SK-N-SH treated with all-trans-retinoic acid at 6 μM for 48 hours (cell line): Measurements from ENCODE around the gene TLR3.

Source experiments
- ATAC-seq: fragments of 200-7000 bp; cut with Tn5 transposase; 3 replicates; pipeline ENCODE4 v1.9.1; 2020; ENCODE audit warnings: mild to moderate bottlenecking, moderate library complexity
- ARNTL ChIP-seq: fragments of 450-650 bp; formaldehyde crosslinking; IDR thresholded peaks from 2 replicates; pipeline ENCODE4 v1.5.0; 2020; ENCODE audit warnings: low read depth, mild to moderate bottlenecking, moderate library complexity, borderline replicate concordance
- BACH2 ChIP-seq: fragments of 250-450 bp; sonication (Bioruptor Pico); IDR thresholded peaks from 2 replicates; pipeline ENCODE4 v1.9.0; 2021; ENCODE audit warnings: mild to moderate bottlenecking, borderline replicate concordance
- CREB5 ChIP-seq: fragments of 250-450 bp; sonication (Bioruptor Pico); IDR thresholded peaks from 2 replicates; pipeline ENCODE4 v1.5.1; 2020; ENCODE audit warnings: low read depth, mild to moderate bottlenecking, moderate library complexity
- CSDC2 ChIP-seq: fragments of 250-450 bp; sonication (Bioruptor Pico); IDR thresholded peaks from 2 replicates; pipeline ENCODE4 v1.5.0; 2020; ENCODE audit warnings: mild to moderate bottlenecking, moderate library complexity
- CSRNP3 ChIP-seq: fragments of 250-450 bp; sonication (Bioruptor Pico); IDR thresholded peaks from 2 replicates; pipeline ENCODE4 v1.5.1; 2021; ENCODE audit warnings: mild to moderate bottlenecking, moderate library complexity
- ESRRG ChIP-seq: fragments of 250-450 bp; sonication (Bioruptor Pico); IDR thresholded peaks from 2 replicates; pipeline ENCODE4 v1.6.1; 2021; ENCODE audit warnings: mild to moderate bottlenecking
- GLIS3 ChIP-seq: fragments of 250-450 bp; sonication (Bioruptor Pico); IDR thresholded peaks from 2 replicates; pipeline ENCODE4 v1.5.0; 2020; ENCODE audit warnings: mild to moderate bottlenecking, moderate library complexity
- ISL1 ChIP-seq: fragments of 250-450 bp; sonication (Bioruptor Pico); IDR thresholded peaks from 2 replicates; pipeline ENCODE4 v2.1.2; 2022; ENCODE audit warnings: mild to moderate bottlenecking, moderate library complexity
- OSR1 ChIP-seq: fragments of 250-450 bp; sonication (Bioruptor Pico); IDR thresholded peaks from 2 replicates; pipeline ENCODE4 v1.8.0; 2022; ENCODE audit warnings: moderate library complexity, mild to moderate bottlenecking, inconsistent platforms
- POU6F1 ChIP-seq: fragments of 250-450 bp; sonication (Bioruptor Pico); IDR thresholded peaks from 2 replicates; pipeline ENCODE4 v1.8.0; 2021; ENCODE audit warnings: low read depth, mild to moderate bottlenecking, moderate library complexity, borderline replicate concordance
- PPARA ChIP-seq: fragments of 250-450 bp; sonication (Bioruptor Pico); IDR thresholded peaks from 2 replicates; pipeline ENCODE4 v1.5.0; 2020; ENCODE audit warnings: mild to moderate bottlenecking, borderline replicate concordance
- RARB ChIP-seq: fragments of 250-450 bp; sonication (Bioruptor Pico); IDR thresholded peaks from 2 replicates; pipeline ENCODE4 v1.8.0; 2021; ENCODE audit warnings: mild to moderate bottlenecking, moderate library complexity
- SNAI2 ChIP-seq: fragments of 250-450 bp; sonication (Bioruptor Pico); IDR thresholded peaks from 2 replicates; pipeline ENCODE4 v1.5.0; 2020; ENCODE audit warnings: mild to moderate bottlenecking, moderate library complexity
- TCF4 ChIP-seq: fragments of 250-450 bp; sonication (Bioruptor Pico); IDR thresholded peaks from 2 replicates; pipeline ENCODE4 v1.8.0; 2021; ENCODE audit warnings: mild to moderate bottlenecking, moderate library complexity, borderline replicate concordance
- TOX ChIP-seq: fragments of 250-450 bp; sonication (Bioruptor Pico); IDR thresholded peaks from 2 replicates; pipeline ENCODE4 v1.8.0; 2021; ENCODE audit warnings: mild to moderate bottlenecking, moderate library complexity, borderline replicate concordance
- TSHZ2 ChIP-seq: fragments of 250-450 bp; sonication (Bioruptor Pico); IDR thresholded peaks from 2 replicates; pipeline ENCODE4 v1.5.0; 2020; ENCODE audit warnings: mild to moderate bottlenecking, moderate library complexity
- ZFP3 ChIP-seq: fragments of 250-450 bp; sonication (Bioruptor Pico); IDR thresholded peaks from 2 replicates; pipeline ENCODE4 v1.5.0; 2020; ENCODE audit warnings: mild to moderate bottlenecking, moderate library complexity
- ZNF565 ChIP-seq: fragments of 450-650 bp; formaldehyde crosslinking; conservative IDR thresholded peaks from 2 replicates; pipeline ENCODE4 v1.5.0; 2020; ENCODE audit warnings: low read depth, mild to moderate bottlenecking, moderate library complexity
- ZNF70 ChIP-seq: fragments of 450-650 bp; formaldehyde crosslinking; IDR thresholded peaks from 2 replicates; pipeline ENCODE4 v1.5.0; 2020; ENCODE audit warnings: mild to moderate bottlenecking, moderate library complexity

Gene TLR3

GRCh38 chr4:186104890-186105646, 36.1 kb downstream of the TLR3 start (continued):
- TF ChIP-seq POU6F1 (CRISPR knock-in tag) (no peak), ISL1 (CRISPR knock-in tag) (no peak), ESRRG (CRISPR knock-in tag) (no peak)

- TF ChIP-seq TSHZ2 (CRISPR knock-in tag): no peak
- TF ChIP-seq TOX (CRISPR knock-in tag): no peak
- TF ChIP-seq ESRRG (CRISPR knock-in tag): no peak
- no peak for TF ChIP-seq ISL1 (CRISPR knock-in tag)
- TF ChIP-seq CSDC2 (CRISPR knock-in tag): no peak
- TF ChIP-seq CSRNP3: no peak
- TF ChIP-seq PPARA (CRISPR knock-in tag): no peak
- TF ChIP-seq CREB5 (CRISPR knock-in tag): no peak
- ATAC-seq: no peak
Measured at GRCh38 chr4:186105647-186106321, 36.8 kb downstream of the TLR3 start.

- ATAC-seq: no peak
- no peak for TF ChIP-seq ARNTL (CRISPR knock-in tag)
- TF ChIP-seq POU6F1 (CRISPR knock-in tag): no peak
- no peak for TF ChIP-seq RARB
- TF ChIP-seq ZNF70 (CRISPR knock-in tag): no peak
- no peak for TF ChIP-seq CSDC2 (CRISPR knock-in tag)
- TF ChIP-seq ZNF565 (CRISPR knock-in tag): no peak
- TF ChIP-seq CSRNP3: no peak
- no peak for TF ChIP-seq SNAI2 (CRISPR knock-in tag)
- no peak for TF ChIP-seq OSR1 (CRISPR knock-in tag)
- TF ChIP-seq TCF4 (CRISPR knock-in tag): no peak
- TF ChIP-seq ESRRG (CRISPR knock-in tag): no peak
- no peak for TF ChIP-seq ZFP3 (CRISPR knock-in tag)
- TF ChIP-seq ISL1 (CRISPR knock-in tag): no peak
- TF ChIP-seq TOX (CRISPR knock-in tag): no peak
- no peak for TF ChIP-seq GLIS3 (CRISPR knock-in tag)
- TF ChIP-seq BACH2 (CRISPR knock-in tag): no peak
- TF ChIP-seq PPARA (CRISPR knock-in tag): no peak
- no peak for TF ChIP-seq CREB5 (CRISPR knock-in tag)
Measured at GRCh38 chr4:186107947-186108346, 39.0 kb downstream of the TLR3 start.
